Muscle of leg (tissue), 11 donors: ENCODE measurements around the gene HLF. TPM values are rescaled to one million over a fixed set of nuclear protein-coding genes. Genes with fewer than 3 reads are reported as not detected.
A peak's percentile ranks its signal among the peaks of the same experiment; 100 is the strongest.

Experiments
- DNase-seq: peaks from one replicate; pipeline ENCODE4 v3.0.0; 2013
- H3K27ac ChIP-seq: one replicate; pipeline ENCODE4 v1.5.1; 2013; ENCODE audit warnings: mild to moderate bottlenecking, low read length, control low read depth
- H3K27me3 ChIP-seq: one replicate; pipeline ENCODE4 v1.6.1; 2013; ENCODE audit warnings: low read length; ENCODE audit not compliant: control insufficient read depth, insufficient read depth
- H3K36me3 ChIP-seq: one replicate; pipeline ENCODE4 v1.6.1; 2013; ENCODE audit warnings: low read length; ENCODE audit not compliant: control insufficient read depth, insufficient read depth
- H3K4me1 ChIP-seq: one replicate; pipeline ENCODE4 v1.6.1; 2013; ENCODE audit warnings: low read length; ENCODE audit not compliant: control insufficient read depth, insufficient read depth
- H3K4me3 ChIP-seq: one replicate; pipeline ENCODE4 v1.5.1; 2013; ENCODE audit warnings: low read length, control low read depth
- H3K9me3 ChIP-seq: replicated peaks from 2 replicates; pipeline ENCODE4 v1.6.1; 2013; ENCODE audit warnings: low read depth, low read length; ENCODE audit not compliant: control insufficient read depth
- WGBS: methylation state at CpG from one replicate; pipeline ENCODE4 v1.1.5; 2013; ENCODE audit warnings: missing lambda C conversion rate; ENCODE audit not compliant: insufficient coverage; 5-methylcytosine and 5-hydroxymethylcytosine counted together
- polyA plus RNA-seq, 8 donors: library from polyadenylated mRNA; unstranded; fragments of 120-200 nt; gene quantifications; one replicate each; pipeline versions ENCODE4 v1.2.1 to v1.2.3, GENCODE V29; 2013; ENCODE audit warnings: inconsistent platforms in 1 of 8, low replicate concordance in 1 of 8; ENCODE audit not compliant: insufficient read length in 8 of 8, insufficient read depth in 1 of 8
- total RNA-seq: library from RNA; stranded (reverse); fragments of 120-200 nt; gene quantifications from one replicate; pipeline ENCODE4 v1.2.4, GENCODE V29; 2013

The HLF gene
- total and polyA plus RNA-seq, 9 donors = 3.3 to 5.9 (median 4.2) TPM

- Histone ChIP-seq H3K27ac (no peak overlapping the region), H3K36me3 (no peaks in the 10 kb centered on the region), H3K4me1 (no peaks in the 10 kb centered on the region), H3K9me3 (no peaks in the 10 kb centered on the region), H3K4me3 (no peak overlapping the region), H3K27me3 (no peaks in the 10 kb centered on the region)
- no peak for DNase-seq
- WGBS = 100% methylated on average over 2 of the region's 5 CpGs
These were observed 55.3 kb downstream of the HLF start for GRCh38 chr17:55319933-55320593.

- DNase-seq = no peak
- Histone ChIP-seq H3K4me1 (peaks cover 5% of the 10 kb centered on the region), H3K4me3 (no peak overlapping the region), H3K36me3 (no peaks in the 10 kb centered on the region), H3K27ac (no peak overlapping the region), H3K9me3 (no peaks in the 10 kb centered on the region), H3K27me3 (no peaks in the 10 kb centered on the region)
- WGBS = 92% methylated on average over 12 of the region's 23 CpGs
These were observed 56.0 kb downstream of the HLF start for GRCh38 chr17:55320594-55321426.

GRCh38 chr17:55321427-55322060 lies 56.8 kb downstream of the HLF start:
- WGBS = no CpG with 5 or more reads among the region's 6 CpGs
- no peak for DNase-seq
- Histone ChIP-seq H3K4me1 (peaks cover 5% of the 10 kb centered on the region), H3K27ac (no peak overlapping the region), H3K27me3 (no peaks in the 10 kb centered on the region), H3K9me3 (no peaks in the 10 kb centered on the region), H3K4me3 (no peak overlapping the region), H3K36me3 (no peaks in the 10 kb centered on the region)

GRCh38 chr17:55322453-55322985 lies 57.8 kb downstream of the HLF start:
- WGBS = 67% methylated on average over 1 of the region's 11 CpGs
- no peaks in the 10 kb centered on the region for H3K9me3 ChIP-seq
- peaks cover 5% of the 10 kb centered on the region for H3K4me1 ChIP-seq
- H3K27ac ChIP-seq = no peak overlapping the region
- no peak overlapping the region for H3K4me3 ChIP-seq
- DNase-seq = no peak
- H3K27me3 ChIP-seq = no peaks in the 10 kb centered on the region
- no peaks in the 10 kb centered on the region for H3K36me3 ChIP-seq

- Histone ChIP-seq H3K4me3 (no peak overlapping the region), H3K4me1 (peaks cover 5% of the 10 kb centered on the region), H3K36me3 (no peaks in the 10 kb centered on the region), H3K27me3 (no peaks in the 10 kb centered on the region), H3K9me3 (no peaks in the 10 kb centered on the region), H3K27ac (no peak overlapping the region)
- DNase-seq = no peak
- 85% methylated on average over 2 of the region's 7 CpGs for WGBS
These were observed 58.9 kb downstream of the HLF start for GRCh38 chr17:55323518-55324295.

- Histone ChIP-seq H3K9me3 (no peaks in the 10 kb centered on the region), H3K36me3 (no peaks in the 10 kb centered on the region), H3K4me1 (peaks cover 5% of the 10 kb centered on the region), H3K27ac (no peak overlapping the region), H3K4me3 (no peak overlapping the region), H3K27me3 (no peaks in the 10 kb centered on the region)
- WGBS = no CpG with 5 or more reads among the region's 9 CpGs
- no peak for DNase-seq
These were observed 59.7 kb downstream of the HLF start for GRCh38 chr17:55324296-55324978.

GRCh38 chr17:55325406-55325805 lies 60.6 kb downstream of the HLF start:
- Histone ChIP-seq H3K27ac (no peak overlapping the region), H3K4me3 (no peak overlapping the region), H3K36me3 (no peaks in the 10 kb centered on the region), H3K4me1 (peaks cover 5% of the 10 kb centered on the region), H3K9me3 (no peaks in the 10 kb centered on the region), H3K27me3 (no peaks in the 10 kb centered on the region)
- WGBS = no CpG with 5 or more reads among the region's 2 CpGs
- peak; percentile 86 for DNase-seq

GRCh38 chr17:55326030-55326429 lies 61.3 kb downstream of the HLF start:
- DNase-seq = no peak
- no peak overlapping the region for H3K4me3 ChIP-seq
- no peaks in the 10 kb centered on the region for H3K9me3 ChIP-seq
- H3K36me3 ChIP-seq = no peaks in the 10 kb centered on the region
- peaks cover 5% of the 10 kb centered on the region for H3K4me1 ChIP-seq
- H3K27me3 ChIP-seq = no peaks in the 10 kb centered on the region
- H3K27ac ChIP-seq = no peak overlapping the region
- no CpG with 5 or more reads among the region's 7 CpGs for WGBS

- DNase-seq = no peak
- Histone ChIP-seq H3K36me3 (no peaks in the 10 kb centered on the region), H3K27me3 (no peaks in the 10 kb centered on the region), H3K4me3 (no peak overlapping the region), H3K4me1 (peaks cover 5% of the 10 kb centered on the region), H3K27ac (no peak overlapping the region), H3K9me3 (no peaks in the 10 kb centered on the region)
- WGBS = 75% methylated on average over 2 of the region's 4 CpGs
These were observed 62.7 kb downstream of the HLF start for GRCh38 chr17:55327225-55328088.
